ENCODE measurements around the gene SPAG6.

The SPAG6 gene

GRCh38 chr10:22443175-22443901, 98.0 kb downstream of the SPAG6 start:
- H3K4me3 ChIP-seq (ENCODE audit: low read depth, low read length) = no peak overlapping the region
- TF ChIP-seq CTCF (IDR thresholded peaks at IDR 0.05; ENCODE audit: borderline replicate concordance, insufficient read depth, low read depth, low read length) = no peak

- H3K4me3 ChIP-seq (ENCODE audit: low read depth, low read length) = no peak overlapping the region
- TF ChIP-seq CTCF (IDR thresholded peaks at IDR 0.05; ENCODE audit: borderline replicate concordance, insufficient read depth, low read depth, low read length) = no peak
These were observed 99.0 kb downstream of the SPAG6 start for GRCh38 chr10:22444219-22444788.

- no peak overlapping the region for H3K4me3 ChIP-seq (ENCODE audit: low read depth, low read length)
- no peak for TF ChIP-seq CTCF (IDR thresholded peaks at IDR 0.05; ENCODE audit: borderline replicate concordance, insufficient read depth, low read depth, low read length)
These were observed 100.2 kb downstream of the SPAG6 start for GRCh38 chr10:22445495-22445894.

- no peak for TF ChIP-seq CTCF (IDR thresholded peaks at IDR 0.05; ENCODE audit: borderline replicate concordance, insufficient read depth, low read depth, low read length)
These were observed 101.8 kb downstream of the SPAG6 start for GRCh38 chr10:22447068-22447467.

GRCh38 chr10:22451346-22451745, 106.0 kb downstream of the SPAG6 start:
- no peak for TF ChIP-seq CTCF (IDR thresholded peaks at IDR 0.05; ENCODE audit: borderline replicate concordance, insufficient read depth, low read depth, low read length)
- H3K4me3 ChIP-seq (ENCODE audit: low read depth, low read length) = no peak overlapping the region

More at GRCh38 chr10:22447068-22447467, 101.8 kb downstream of the SPAG6 start:
- no peak overlapping the region for H3K4me3 ChIP-seq (ENCODE audit: low read depth, low read length)

GRCh38 chr10:22453320-22453719, 108.0 kb downstream of the SPAG6 start:
- no peak overlapping the region for H3K4me3 ChIP-seq (ENCODE audit: low read depth, low read length)
- TF ChIP-seq CTCF (IDR thresholded peaks at IDR 0.05; ENCODE audit: borderline replicate concordance, insufficient read depth, low read depth, low read length) = no peak
